Muscle layer of colon (tissue), 2 donors: ENCODE results near the gene SGTB.
"Not testable (repeated sequence)": the region's sequence is repeated elsewhere in the genome, so short reads cannot be mapped to it uniquely, and the experiment has no call there.

ENCODE experiments used
- H3K27ac ChIP-seq: one replicate; pipeline ENCODE4 v1.7.0; 2013; ENCODE audit warnings: low read depth, mild to moderate bottlenecking, low read length, moderate library complexity
- H3K27me3 ChIP-seq, 2 donors: one replicate each; pipeline ENCODE4 v1.7.0; 2013; ENCODE audit warnings: low read length in 2 of 2, mild to moderate bottlenecking in 2 of 2; ENCODE audit not compliant: insufficient read depth in 2 of 2, control insufficient read depth in 1 of 2
- H3K36me3 ChIP-seq: one replicate; pipeline ENCODE4 v1.7.0; 2013; ENCODE audit warnings: mild to moderate bottlenecking, low read length; ENCODE audit not compliant: insufficient read depth
- H3K4me1 ChIP-seq: one replicate; pipeline ENCODE4 v1.7.0; 2013; ENCODE audit warnings: mild to moderate bottlenecking, low read length; ENCODE audit not compliant: insufficient read depth
- H3K4me3 ChIP-seq, 2 donors: one replicate each; pipeline ENCODE4 v1.7.0; 2013; ENCODE audit warnings: low read length in 2 of 2, low read depth in 1 of 2, mild to moderate bottlenecking in 1 of 2, moderate library complexity in 1 of 2
- H3K9ac ChIP-seq: one replicate; pipeline ENCODE4 v1.7.0; 2013; ENCODE audit warnings: low read length
- H3K9me3 ChIP-seq: one replicate; pipeline ENCODE4 v1.7.0; 2013; ENCODE audit warnings: mild to moderate bottlenecking, low read length
- donor health status: abdominal sarcoma.
- donor health status: Adenocarcinoma of cecum.

Gene SGTB

GRCh38 chr5:65753189-65753588 lies 31.3 kb upstream of the SGTB start:
- H3K4me3 ChIP-seq = no peak overlapping the region
- no peak overlapping the region for H3K27ac ChIP-seq
- no peaks in the 10 kb centered on the region for H3K9me3 ChIP-seq
- no peaks in the 10 kb centered on the region for H3K27me3 ChIP-seq
- H3K36me3 ChIP-seq = no peaks in the 10 kb centered on the region
- no peak overlapping the region for H3K9ac ChIP-seq
- H3K4me1 ChIP-seq = no peaks in the 10 kb centered on the region

GRCh38 chr5:65750938-65751337 lies 29.0 kb upstream of the SGTB start:
- no peak overlapping the region for H3K27ac ChIP-seq
- no peak overlapping the region for H3K9ac ChIP-seq
- H3K36me3 ChIP-seq = no peaks in the 10 kb centered on the region
- H3K27me3 ChIP-seq = no peaks in the 10 kb centered on the region
- no peak overlapping the region for H3K4me3 ChIP-seq
- no peaks in the 10 kb centered on the region for H3K4me1 ChIP-seq
- no peaks in the 10 kb centered on the region for H3K9me3 ChIP-seq

- no peaks in the 10 kb centered on the region for H3K9me3 ChIP-seq
- H3K36me3 ChIP-seq = no peaks in the 10 kb centered on the region
- no peaks in the 10 kb centered on the region for H3K4me1 ChIP-seq
- H3K27me3 ChIP-seq = no peaks in the 10 kb centered on the region
- no peak overlapping the region for H3K4me3 ChIP-seq
- H3K27ac ChIP-seq = no peak overlapping the region
- no peak overlapping the region for H3K9ac ChIP-seq
Observed at GRCh38 chr5:65749956-65750355, 28.0 kb upstream of the SGTB start.

GRCh38 chr5:65749221-65749844 lies 27.4 kb upstream of the SGTB start:
- H3K4me1 ChIP-seq = no peaks in the 10 kb centered on the region
- no peak overlapping the region for H3K9ac ChIP-seq
- no peaks in the 10 kb centered on the region for H3K27me3 ChIP-seq
- H3K9me3 ChIP-seq = no peaks in the 10 kb centered on the region
- no peak overlapping the region for H3K4me3 ChIP-seq
- H3K36me3 ChIP-seq = no peaks in the 10 kb centered on the region
- H3K27ac ChIP-seq = no peak overlapping the region

GRCh38 chr5:65742565-65743231 lies 20.8 kb upstream of the SGTB start:
- no peaks in the 10 kb centered on the region for H3K27me3 ChIP-seq
- no peaks in the 10 kb centered on the region for H3K4me1 ChIP-seq
- no peak overlapping the region for H3K27ac ChIP-seq
- H3K9ac ChIP-seq = no peak overlapping the region
- no peaks in the 10 kb centered on the region for H3K36me3 ChIP-seq
- no peak overlapping the region for H3K4me3 ChIP-seq
- no peaks in the 10 kb centered on the region for H3K9me3 ChIP-seq

- Histone ChIP-seq H3K4me1 (no peaks in the 10 kb centered on the region), H3K27me3 (no peaks in the 10 kb centered on the region), H3K27ac (no peak overlapping the region), H3K9ac (no peak overlapping the region), H3K4me3 (no peak overlapping the region), H3K36me3 (no peaks in the 10 kb centered on the region), H3K9me3 (no peaks in the 10 kb centered on the region)
Observed at GRCh38 chr5:65739162-65739561, 17.3 kb upstream of the SGTB start.

- H3K4me3 ChIP-seq = no peak overlapping the region
Observed at GRCh38 chr5:65738305-65738704, 16.4 kb upstream of the SGTB start.

GRCh38 chr5:65737842-65738241 lies 15.9 kb upstream of the SGTB start:
- H3K4me1 ChIP-seq = no peaks in the 10 kb centered on the region
- no peak overlapping the region for H3K9ac ChIP-seq
- no peaks in the 10 kb centered on the region for H3K9me3 ChIP-seq
- H3K27me3 ChIP-seq = no peaks in the 10 kb centered on the region
- no peaks in the 10 kb centered on the region for H3K36me3 ChIP-seq
- H3K4me3 ChIP-seq = no peak overlapping the region
- no peak overlapping the region for H3K27ac ChIP-seq

More at GRCh38 chr5:65738305-65738704, 16.4 kb upstream of the SGTB start:
- H3K9ac ChIP-seq = no peak overlapping the region
- H3K36me3 ChIP-seq = no peaks in the 10 kb centered on the region
- H3K4me1 ChIP-seq = no peaks in the 10 kb centered on the region
- H3K9me3 ChIP-seq = no peaks in the 10 kb centered on the region
- H3K27ac ChIP-seq = no peak overlapping the region
- no peaks in the 10 kb centered on the region for H3K27me3 ChIP-seq

GRCh38 chr5:65736011-65736410 lies 14.1 kb upstream of the SGTB start:
- Histone ChIP-seq H3K9ac (no peak overlapping the region), H3K36me3 (no peaks in the 10 kb centered on the region), H3K27me3 (no peaks in the 10 kb centered on the region), H3K27ac (no peak overlapping the region), H3K9me3 (no peaks in the 10 kb centered on the region), H3K4me3 (no peak overlapping the region), H3K4me1 (no peaks in the 10 kb centered on the region)

- Histone ChIP-seq H3K27ac (no peak overlapping the region), H3K36me3 (no peaks in the 10 kb centered on the region), H3K4me1 (no peaks in the 10 kb centered on the region), H3K4me3 (no peak overlapping the region), H3K9me3 (no peaks in the 10 kb centered on the region), H3K27me3 (no peaks in the 10 kb centered on the region), H3K9ac (no peak overlapping the region)
Observed at GRCh38 chr5:65734921-65735320, 13.0 kb upstream of the SGTB start.

GRCh38 chr5:65734196-65734775 lies 12.4 kb upstream of the SGTB start:
- not testable (repeated sequence) for H3K27ac ChIP-seq, H3K9me3 ChIP-seq, H3K4me3 ChIP-seq, H3K9ac ChIP-seq, H3K4me1 ChIP-seq, H3K27me3 ChIP-seq, H3K36me3 ChIP-seq

- not testable (repeated sequence) for H3K27ac ChIP-seq, H3K36me3 ChIP-seq, H3K4me1 ChIP-seq, H3K27me3 ChIP-seq, H3K9me3 ChIP-seq, H3K9ac ChIP-seq, H3K4me3 ChIP-seq
Observed at GRCh38 chr5:65732046-65732445, 10.1 kb upstream of the SGTB start.
